Measurements from ENCODE around the gene ZACN. TPM values are rescaled to one million over a fixed set of nuclear protein-coding genes. Genes with fewer than 3 reads are reported as not detected.

The ZACN gene
- total RNA-seq, 2 experiments from 2014 or later, result 0.69 to 0.98 TPM

GRCh38 chr17:76081295-76082210 is 2.6 kb downstream of the ZACN start:
- peak overlapping the region; percentile 49 for H3K27ac Mint-ChIP-seq
- H3K4me1 ChIP-seq (ENCODE audit: insufficient read depth, low read length), result peaks cover 35% of the 10 kb centered on the region
- POLR2A ChIA-PET, result interaction anchor here (0.6 to 1.1 kb wide), 2 partner anchors 22 to 301 kb away, joined by 3 to 4 read pairs; partner anchors contain the start of gene EXOC7
- no peak overlapping the region for H3K4me3 Mint-ChIP-seq
- CTCF ChIA-PET, result no interaction called here
- H3K9me3 Mint-ChIP-seq, result no peaks in the 10 kb centered on the region
- intact Hi-C loops (cut with DNase I, micrococcal nuclease), result no loop called here
- H3K4me3 ChIP-seq (ENCODE audit: low read length), result no peak overlapping the region
- DNase-seq (no peak), ATAC-seq (ENCODE audit: poor library complexity) (no peak)
- peaks cover 42% of the 10 kb centered on the region for H3K36me3 ChIP-seq (ENCODE audit: insufficient read depth, low read length)
- peaks cover 30% of the 10 kb centered on the region for H3K4me1 Mint-ChIP-seq (ENCODE audit: low read depth)
- no peak overlapping the region for H3K27ac ChIP-seq (ENCODE audit: low read depth in 1 of 2, low read length in 2 of 2)
- H3K27me3 Mint-ChIP-seq, result peaks cover 13% of the 10 kb centered on the region
- H3K9me3 ChIP-seq (ENCODE audit: control insufficient read depth in 1 of 2, insufficient read depth in 1 of 2, low read length in 2 of 2), result no peaks in the 10 kb centered on the region
- TF ChIP-seq CTCF (IDR thresholded peaks at IDR 0.05), result no peak
- peaks cover 26% of the 10 kb centered on the region for H3K36me3 Mint-ChIP-seq (ENCODE audit: low read depth)
- H3K27me3 ChIP-seq (ENCODE audit: control insufficient read depth in 1 of 2, insufficient read depth in 2 of 2, low read length in 2 of 2), result peaks cover 5 to 6% of the 10 kb centered on the region in 2 experiments

GRCh38 chr17:76082326-76083251 is 3.6 kb downstream of the ZACN start:
- ChIA-PET CTCF (no interaction called here), POLR2A (no interaction called here)
- Histone ChIP-seq H3K4me3 (ENCODE audit: low read length) (no peak overlapping the region), H3K36me3 (ENCODE audit: insufficient read depth, low read length) (peaks cover 52% of the 10 kb centered on the region), H3K27me3 (ENCODE audit: control insufficient read depth in 1 of 2, insufficient read depth in 2 of 2, low read length in 2 of 2) (peaks cover under 1 to 1% of the 10 kb centered on the region in 2 experiments), H3K9me3 (ENCODE audit: control insufficient read depth in 1 of 2, insufficient read depth in 1 of 2, low read length in 2 of 2) (no peaks in the 10 kb centered on the region), H3K27ac (ENCODE audit: low read depth in 1 of 2, low read length in 2 of 2) (no peak overlapping the region), H3K4me1 (ENCODE audit: insufficient read depth, low read length) (peaks cover 24% of the 10 kb centered on the region)
- H3K4me1 Mint-ChIP-seq (ENCODE audit: low read depth), result peaks cover 20% of the 10 kb centered on the region
- no peak overlapping the region for H3K4me3 Mint-ChIP-seq
- peak overlapping the region; percentile 49 for H3K27ac Mint-ChIP-seq
- peaks cover 3% of the 10 kb centered on the region for H3K27me3 Mint-ChIP-seq
- peaks cover 35% of the 10 kb centered on the region for H3K36me3 Mint-ChIP-seq (ENCODE audit: low read depth)
- TF ChIP-seq CTCF (IDR thresholded peaks at IDR 0.05), result no peak
- no peaks in the 10 kb centered on the region for H3K9me3 Mint-ChIP-seq
- no peak for ATAC-seq (ENCODE audit: poor library complexity)
- DNase-seq, result no peak
- intact Hi-C loops (cut with DNase I, micrococcal nuclease), result no loop called here

- CTCF ChIA-PET, result no interaction called here
- no peak overlapping the region for H3K4me3 ChIP-seq (ENCODE audit: low read length)
- POLR2A ChIA-PET, result no interaction called here
- no peak overlapping the region for H3K27ac ChIP-seq (ENCODE audit: low read depth in 1 of 2, low read length in 2 of 2)
- no peaks in the 10 kb centered on the region for H3K9me3 Mint-ChIP-seq
- H3K9me3 ChIP-seq (ENCODE audit: control insufficient read depth in 1 of 2, insufficient read depth in 1 of 2, low read length in 2 of 2), result no peaks in the 10 kb centered on the region
- H3K27me3 Mint-ChIP-seq, result no peaks in the 10 kb centered on the region
- DNase-seq (no peak), ATAC-seq (ENCODE audit: poor library complexity) (no peak)
- H3K36me3 ChIP-seq (ENCODE audit: insufficient read depth, low read length), result peaks cover 63% of the 10 kb centered on the region
- peaks cover 18% of the 10 kb centered on the region for H3K4me1 ChIP-seq (ENCODE audit: insufficient read depth, low read length)
- peaks cover 44% of the 10 kb centered on the region for H3K36me3 Mint-ChIP-seq (ENCODE audit: low read depth)
- no peak for TF ChIP-seq CTCF (IDR thresholded peaks at IDR 0.05)
- H3K27me3 ChIP-seq (ENCODE audit: control insufficient read depth in 1 of 2, insufficient read depth in 2 of 2, low read length in 2 of 2), result no peaks in the 10 kb centered on the region
- H3K4me3 Mint-ChIP-seq, result no peak overlapping the region
- H3K4me1 Mint-ChIP-seq (ENCODE audit: low read depth), result peaks cover 15% of the 10 kb centered on the region
- intact Hi-C loops (cut with DNase I, micrococcal nuclease), result no loop called here
- H3K27ac Mint-ChIP-seq, result no peak overlapping the region
These were observed 4.7 kb downstream of the ZACN start for GRCh38 chr17:76083536-76084182.

Data from CD4-positive, alpha-beta T cell (primary cell).